ENCODE results near the gene C3orf70.

Gene C3orf70

DNA sequence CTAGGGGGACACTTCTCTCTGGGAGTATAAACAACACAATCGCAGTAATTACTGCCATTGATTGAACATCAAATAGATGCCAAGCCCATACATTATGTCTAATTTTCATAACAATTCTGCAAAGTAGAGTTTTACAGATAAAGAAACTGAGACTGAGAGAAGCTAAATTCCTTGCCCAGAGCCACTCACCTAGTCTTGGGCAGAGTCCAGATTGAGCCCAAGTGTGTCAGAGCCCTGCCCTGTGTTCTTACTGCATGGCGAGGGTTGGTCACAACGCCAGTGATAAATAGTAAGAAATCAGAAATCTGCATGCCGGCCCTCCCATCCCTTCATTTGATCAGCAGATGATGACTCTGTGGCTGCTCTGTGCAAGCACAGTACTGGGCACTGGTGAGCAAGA is 106.3 kb downstream of the C3orf70 start:
- DNase-seq, result no peak

DNA sequence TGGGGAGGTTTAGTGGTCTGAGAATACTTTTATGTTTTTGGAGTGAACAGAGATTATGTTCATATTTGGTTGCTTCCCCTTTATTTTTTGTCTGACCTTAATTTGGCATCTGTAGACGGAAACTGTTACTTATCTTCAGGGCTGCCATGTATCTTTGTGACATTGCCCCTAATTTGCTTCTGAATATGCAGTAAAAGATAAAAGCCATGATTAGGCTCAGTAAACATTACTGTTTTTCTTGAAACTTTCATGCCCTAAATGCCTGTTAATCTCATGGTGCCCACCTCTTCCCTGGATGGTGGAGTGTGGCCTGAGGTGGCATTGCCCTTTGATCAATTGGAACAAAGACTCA is 106.7 kb downstream of the C3orf70 start:
- DNase-seq, result no peak

DNA sequence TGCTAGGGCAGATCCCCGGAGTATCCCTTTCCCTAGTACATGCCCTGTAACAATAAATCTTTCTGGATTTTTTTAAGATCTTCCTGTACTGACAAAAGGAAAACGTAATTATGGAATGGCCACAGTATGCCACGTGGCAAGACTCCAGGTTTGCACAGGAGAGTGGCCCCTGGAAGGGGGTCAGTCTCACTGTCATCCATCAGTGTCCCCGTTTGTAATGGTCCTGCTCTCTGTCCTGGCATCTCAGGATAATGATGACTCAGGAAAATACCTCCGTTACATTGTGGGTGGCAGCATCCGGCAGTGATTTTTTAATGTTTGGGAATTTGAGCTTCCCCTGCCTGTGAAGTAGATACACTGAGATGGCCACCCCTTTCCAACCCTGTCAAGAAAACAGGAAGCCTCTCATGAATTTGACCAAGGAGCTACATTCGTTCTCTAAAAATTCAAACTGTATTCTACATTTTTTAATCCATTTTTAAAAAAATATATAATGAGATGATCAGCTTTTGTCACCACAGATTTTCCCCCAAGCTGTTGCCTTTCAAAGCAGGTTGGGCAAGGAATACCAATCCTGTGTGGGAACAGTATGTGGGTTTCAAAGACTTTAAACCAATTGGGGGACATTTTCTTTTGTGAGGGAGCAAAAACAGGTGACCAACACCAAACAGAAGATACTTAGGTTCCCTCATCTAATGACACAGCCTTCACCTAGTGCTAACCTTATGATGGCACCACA is 110.4 kb downstream of the C3orf70 start:
- DNase-seq, result no peak

DNA sequence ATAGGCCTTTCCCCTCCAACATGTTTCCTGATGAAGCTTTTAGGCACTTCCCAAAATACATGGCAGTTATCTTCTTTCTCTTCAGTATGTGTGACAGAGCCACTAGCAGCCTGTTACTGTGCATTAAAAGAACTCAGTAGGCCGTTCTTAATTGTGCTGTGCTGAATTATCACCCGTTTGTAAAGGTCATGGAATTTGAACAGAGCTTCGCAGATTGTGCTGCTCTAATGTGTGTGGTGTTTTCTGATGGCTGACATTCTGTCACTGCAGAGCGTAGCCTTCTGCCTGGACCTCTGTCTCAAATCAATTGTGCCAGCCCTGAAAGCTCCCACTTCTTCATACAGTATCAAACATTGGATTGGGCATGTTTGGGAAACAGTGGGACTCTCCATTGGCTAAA is 111.3 kb downstream of the C3orf70 start:
- DNase-seq, result no peak

DNA sequence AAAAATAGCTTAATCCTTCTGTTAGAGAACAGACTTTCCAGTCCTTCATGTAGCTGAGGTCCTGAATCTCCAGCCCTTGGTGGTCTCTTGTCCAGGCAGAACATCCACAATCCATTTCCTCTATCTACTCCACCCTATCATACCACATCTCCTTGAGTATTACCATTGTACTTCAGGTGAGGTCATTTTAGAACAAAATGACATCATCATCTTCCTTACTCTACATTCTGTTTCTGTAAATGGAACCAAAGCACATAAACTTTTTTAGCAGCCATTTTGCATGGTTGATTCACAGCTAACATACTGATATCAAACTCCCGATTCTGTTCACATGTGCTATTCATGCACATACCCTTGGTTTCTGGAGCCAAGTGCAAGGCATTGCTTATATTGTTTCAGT is 112.4 kb downstream of the C3orf70 start:
- DNase-seq, result no peak

DNA sequence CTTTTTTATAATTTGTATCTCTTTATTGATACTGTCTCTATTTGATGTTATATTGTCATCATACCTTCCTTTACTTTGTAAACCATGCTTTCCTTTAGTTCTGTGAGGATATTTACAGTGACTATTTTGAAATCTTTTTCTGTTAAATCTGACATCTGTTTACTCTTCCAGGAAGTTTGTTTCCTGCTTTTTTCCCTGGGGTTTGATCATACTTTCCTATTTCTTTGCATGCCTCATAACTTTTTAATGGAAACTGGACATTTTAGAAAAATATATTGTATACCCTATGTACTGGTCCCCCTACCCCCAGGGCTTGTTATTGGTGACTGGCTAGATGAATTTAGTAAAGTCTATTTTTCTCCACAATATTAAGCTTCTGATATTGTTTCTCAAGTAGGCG is 115.1 kb downstream of the C3orf70 start:
- DNase-seq, result no peak

DNA sequence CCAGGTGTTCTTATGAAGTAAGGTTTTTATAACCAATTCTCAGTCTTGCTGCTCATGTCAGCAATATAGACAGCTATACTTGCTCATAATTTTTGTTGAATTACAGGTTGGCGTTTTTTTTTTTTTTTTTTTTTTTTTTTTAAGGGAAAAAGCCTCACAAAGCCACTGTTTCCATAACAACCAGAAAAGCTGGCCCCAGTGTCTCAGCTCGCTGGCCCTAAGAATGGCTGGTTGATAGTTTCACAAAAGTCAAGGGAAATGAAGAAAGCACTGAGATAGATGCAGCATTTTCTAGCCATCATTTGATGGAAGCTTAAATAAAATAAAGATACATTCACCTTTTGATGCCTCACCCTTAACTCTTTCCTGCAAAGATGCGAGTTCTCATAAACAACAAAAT is 121.9 kb downstream of the C3orf70 start:
- no peak for DNase-seq

DNA sequence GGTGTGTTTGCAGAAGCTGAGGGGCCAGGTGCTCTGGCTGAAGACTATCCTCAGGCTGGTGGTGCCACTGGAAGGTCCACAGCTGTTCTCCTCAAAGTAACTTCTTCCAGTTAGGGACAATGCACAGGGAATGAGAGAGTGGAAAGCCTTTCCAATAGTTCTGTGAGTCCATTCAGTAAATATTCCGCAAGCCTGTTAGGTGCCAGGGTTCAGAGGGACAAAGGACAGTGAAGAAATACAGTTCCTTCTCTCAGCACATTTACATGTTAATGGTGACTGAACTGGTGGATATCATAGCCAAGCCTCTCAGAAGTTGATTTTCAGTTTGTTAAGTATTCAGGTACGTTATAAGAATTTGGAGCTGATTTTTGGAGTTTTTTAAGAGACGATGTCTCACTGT is 122.5 kb downstream of the C3orf70 start:
- DNase-seq, result no peak

DNA sequence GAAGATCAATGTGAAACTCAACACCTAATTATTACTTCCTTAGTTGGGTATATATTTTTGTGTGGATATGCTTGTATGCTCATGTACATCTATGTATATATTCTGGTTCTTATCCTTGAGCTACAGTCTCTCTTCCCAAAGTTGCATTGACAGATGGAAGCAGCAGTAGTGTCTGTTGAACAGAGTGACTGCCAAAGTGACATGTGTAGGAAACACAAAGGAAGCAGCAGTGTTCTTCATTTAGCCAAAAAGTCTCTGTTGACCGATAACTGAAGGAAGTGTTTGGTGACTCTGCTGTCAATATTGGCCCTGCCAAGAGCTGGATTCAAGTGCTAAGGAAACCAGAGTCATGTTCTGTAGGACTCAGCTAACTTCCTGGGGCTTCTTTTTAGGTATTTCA is 123.8 kb downstream of the C3orf70 start:
- no peak for DNase-seq

DNA sequence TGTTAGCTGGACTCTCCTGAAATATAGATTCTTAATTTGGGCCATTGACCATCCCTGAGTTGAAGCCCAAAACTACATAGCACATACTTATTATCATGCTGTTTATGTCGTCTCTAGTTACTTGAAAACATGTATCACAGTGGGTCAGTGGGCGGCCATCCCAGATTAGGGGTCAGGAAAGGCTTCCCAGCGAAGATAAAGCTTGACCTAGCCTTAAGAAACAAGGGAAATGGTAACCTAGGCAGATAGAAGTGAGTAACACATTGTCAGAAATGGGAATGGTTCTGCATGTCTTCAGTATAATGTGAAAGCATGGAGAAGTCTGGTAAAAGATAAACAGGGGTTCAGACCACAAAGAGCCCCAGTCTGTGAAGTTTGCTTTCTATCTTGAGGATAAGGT is 124.7 kb downstream of the C3orf70 start:
- DNase-seq, result no peak
